PFSK-1 (cell line): ENCODE results near the gene SSR2.

Experiments used
- FOXP2 ChIP-seq: optimal IDR thresholded peaks from 2 replicates; pipeline ENCODE3; 2011; ENCODE audit warnings: borderline replicate concordance, control low read depth, inconsistent platforms; ENCODE audit not compliant: insufficient read depth; ENCODE audit errors: extremely low read length, extremely low read depth
- POLR2AphosphoS5 ChIP-seq: IDR thresholded peaks from 2 replicates; pipeline ENCODE4 v1.6.1; 2012; ENCODE audit warnings: low read depth, mild to moderate bottlenecking, control low read depth, low read length, moderate library complexity
- REST ChIP-seq, 2 experiments: IDR thresholded peaks; 2 replicates each; pipeline versions ENCODE4 v1.6.1 to v1.8.0; 2011 to 2012; ENCODE audit warnings: low read depth in 2 of 2, low read length in 2 of 2, control low read depth in 1 of 2, inconsistent platforms in 1 of 2, mild to moderate bottlenecking in 1 of 2, moderate library complexity in 1 of 2; ENCODE audit not compliant: insufficient read depth in 1 of 2
- SIN3A ChIP-seq: IDR thresholded peaks from 2 replicates; pipeline ENCODE4 v1.6.1; 2012; ENCODE audit warnings: mild to moderate bottlenecking, low read length, moderate library complexity, borderline replicate concordance; ENCODE audit not compliant: insufficient read depth
- TAF1 ChIP-seq: IDR thresholded peaks from 2 replicates; pipeline ENCODE4 v1.6.1; 2012; ENCODE audit warnings: low read length, control low read depth, borderline replicate concordance; ENCODE audit not compliant: insufficient read depth

The SSR2 gene

DNA sequence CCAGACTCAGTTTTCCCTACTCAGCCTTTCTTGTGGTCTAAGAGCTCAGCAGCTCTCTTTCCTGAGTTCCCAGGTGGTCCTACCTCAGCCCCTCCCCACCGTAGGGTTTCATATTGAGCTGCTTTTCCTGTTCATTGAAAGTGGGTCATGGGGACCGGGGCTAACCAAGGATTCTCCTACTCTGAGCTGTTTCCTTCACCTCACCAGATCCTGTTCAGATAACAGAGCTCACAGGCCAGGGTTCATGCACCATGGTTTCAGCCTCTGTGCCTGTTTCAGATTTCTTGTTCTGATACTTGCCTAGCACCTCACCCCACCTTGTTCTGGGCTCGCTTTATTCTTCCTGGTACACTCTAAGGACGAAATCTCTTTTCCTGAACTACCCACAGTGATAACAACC lies 24.3 kb upstream of the SSR2 start:
- no peak for TF ChIP-seq TAF1
- TF ChIP-seq POLR2AphosphoS5, result no peak
- no peak for TF ChIP-seq FOXP2
- TF ChIP-seq REST (IDR thresholded peaks at IDR 0.05; ENCODE audit: insufficient read depth in 1 of 2, low read depth in 2 of 2, low read length in 2 of 2), result no peak
- TF ChIP-seq SIN3A, result no peak

DNA sequence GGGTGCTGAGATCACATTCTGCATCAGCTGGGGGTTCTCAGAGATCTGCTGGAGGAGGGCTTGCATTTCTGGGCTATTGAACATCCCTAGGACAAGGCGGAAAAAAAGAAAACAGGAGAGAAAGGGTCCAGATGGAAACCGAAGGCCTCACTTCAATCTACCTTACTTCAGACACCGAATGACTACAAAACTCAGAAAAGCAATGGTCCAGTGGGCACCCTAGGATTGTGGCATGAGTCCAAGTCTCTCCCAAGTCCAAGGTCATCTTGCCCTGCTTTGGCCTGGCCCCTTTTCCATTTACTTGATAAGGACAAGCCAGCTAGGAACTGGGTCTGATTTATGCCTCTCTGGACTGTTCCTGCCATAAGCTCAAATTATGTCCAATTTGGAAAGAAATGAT lies 22.1 kb upstream of the SSR2 start:
- TF ChIP-seq TAF1 (no peak), FOXP2 (no peak), REST (IDR thresholded peaks at IDR 0.05; ENCODE audit: insufficient read depth in 1 of 2, low read depth in 2 of 2, low read length in 2 of 2) (no peak)

GRCh38 chr1:156033011-156033410 lies 12.3 kb upstream of the SSR2 start:
- TF ChIP-seq SIN3A, result 0 out of 2 replicates have a peak, but pooled peaks have one; percentile 29
- no peak for TF ChIP-seq TAF1

DNA sequence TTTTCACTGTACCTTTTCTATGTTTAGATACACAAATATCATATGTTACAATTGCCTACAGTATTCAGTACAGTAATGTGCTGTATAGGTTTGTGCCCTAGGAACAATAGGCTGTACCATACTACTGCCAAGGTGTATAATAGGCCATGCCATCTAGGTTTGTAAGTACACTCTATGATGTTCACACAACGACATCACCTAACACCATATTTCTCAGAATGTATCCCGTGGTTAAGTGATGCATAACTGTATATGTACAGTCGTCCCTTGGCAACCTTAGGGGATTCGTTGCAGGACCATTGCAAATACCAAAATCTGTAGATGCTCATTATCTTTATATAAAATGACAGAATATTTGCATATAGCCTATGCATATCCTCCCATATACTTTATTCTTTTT lies 5.8 kb upstream of the SSR2 start:
- TF ChIP-seq POLR2AphosphoS5 (no peak), SIN3A (no peak), REST (IDR thresholded peaks at IDR 0.05; ENCODE audit: insufficient read depth in 1 of 2, low read depth in 2 of 2, low read length in 2 of 2) (no peak), TAF1 (no peak), FOXP2 (no peak)

GRCh38 chr1:156025876-156026275 lies 5.1 kb upstream of the SSR2 start:
- TF ChIP-seq FOXP2 (peak; percentile 41), POLR2AphosphoS5 (no peak)

- TF ChIP-seq SIN3A, result no peak
- TF ChIP-seq TAF1, result no peak
- no peak for TF ChIP-seq POLR2AphosphoS5
- TF ChIP-seq REST (IDR thresholded peaks at IDR 0.05; ENCODE audit: insufficient read depth in 1 of 2, low read depth in 2 of 2, low read length in 2 of 2), result no peak
- no peak for TF ChIP-seq FOXP2
Measured at GRCh38 chr1:156024801-156025200, 4.0 kb upstream of the SSR2 start.
